TTC549 (cell line): ENCODE measurements around the gene FHOD1.

ENCODE experiments used
- FAIRE-seq: peaks from 2 replicates; lab custom pipeline; 2012; peaks lifted over from hg19 to GRCh38; lab: Jason Lieb, UNC

FHOD1 gene

GRCh38 chr16:67190041-67190440 lies 57.2 kb downstream of the FHOD1 start, which contains the start of gene EXOC3L1:
Gene EXOC3L1, minus strand, starts transcription at chr16:67190136. Its CDS starts 460 bp downstream, at chr16:67189676.
- no peak for FAIRE-seq

DNA sequence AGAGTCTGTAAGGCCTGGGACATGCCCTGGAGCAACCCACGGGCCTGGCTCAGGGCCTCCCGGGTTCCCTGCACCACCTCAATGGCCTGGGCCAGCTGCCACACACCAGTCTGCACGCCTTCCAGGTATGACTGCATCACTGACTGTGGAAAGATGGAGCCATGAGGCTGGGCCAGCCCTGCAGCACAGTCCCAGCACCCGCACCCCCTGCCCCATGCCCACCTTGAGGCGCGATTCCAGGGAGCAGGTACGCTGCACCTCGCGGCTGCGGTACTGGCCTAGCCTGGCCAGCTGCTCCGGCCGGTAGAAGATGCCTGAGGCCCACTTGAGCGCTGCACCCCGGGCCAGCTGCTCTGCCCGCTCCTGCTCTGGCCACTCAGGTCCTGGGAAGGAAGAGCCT lies 58.5 kb downstream of the FHOD1 start:
- FAIRE-seq, result no peak

DNA sequence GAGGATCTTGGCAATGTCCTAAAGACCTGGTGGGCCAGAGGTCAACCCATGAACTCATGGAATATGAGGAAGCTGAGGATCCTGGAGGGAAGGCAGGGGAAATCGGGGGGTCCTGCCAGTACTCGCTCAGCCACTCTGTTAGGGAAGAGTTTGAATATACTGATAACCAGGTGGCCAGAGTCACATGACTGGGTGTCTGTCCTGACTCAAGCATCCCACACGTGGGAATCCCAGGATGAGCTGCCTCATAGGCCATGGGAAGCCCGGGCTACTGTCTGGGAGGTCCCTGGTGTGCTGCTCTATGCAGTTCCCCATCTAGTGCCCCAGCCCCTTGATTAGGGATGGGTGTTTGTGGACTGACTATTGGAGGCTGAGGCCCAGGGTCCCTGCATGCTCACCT lies 59.0 kb downstream of the FHOD1 start:
- no peak for FAIRE-seq

GRCh38 chr16:67187175-67187890 lies 59.9 kb downstream of the FHOD1 start:
- FAIRE-seq, result no peak

GRCh38 chr16:67186550-67186950 lies 60.7 kb downstream of the FHOD1 start:
- FAIRE-seq, result no peak

DNA sequence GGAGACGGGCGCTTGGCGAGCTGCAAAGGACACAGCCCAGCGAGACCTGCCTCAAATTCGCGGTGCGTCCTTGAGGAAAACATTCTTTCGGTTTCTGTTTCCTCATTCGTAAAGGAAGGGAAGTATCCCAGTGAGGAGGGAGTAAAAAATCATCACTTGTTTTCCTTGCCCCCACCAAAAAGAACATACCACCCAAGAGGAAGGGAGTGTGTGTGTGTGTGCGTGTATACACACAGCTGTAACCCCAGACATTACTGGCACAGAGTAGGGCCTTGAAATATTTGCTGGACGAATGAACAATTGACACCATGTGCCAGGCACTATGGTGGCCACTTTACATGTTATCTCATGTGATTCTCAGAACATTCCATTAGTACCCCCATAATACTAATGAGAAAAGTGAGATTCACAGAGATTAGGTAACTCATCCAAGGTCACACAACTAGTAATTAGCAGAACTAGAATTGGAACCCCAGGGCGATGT lies 61.6 kb downstream of the FHOD1 start:
- FAIRE-seq, result no peak

DNA sequence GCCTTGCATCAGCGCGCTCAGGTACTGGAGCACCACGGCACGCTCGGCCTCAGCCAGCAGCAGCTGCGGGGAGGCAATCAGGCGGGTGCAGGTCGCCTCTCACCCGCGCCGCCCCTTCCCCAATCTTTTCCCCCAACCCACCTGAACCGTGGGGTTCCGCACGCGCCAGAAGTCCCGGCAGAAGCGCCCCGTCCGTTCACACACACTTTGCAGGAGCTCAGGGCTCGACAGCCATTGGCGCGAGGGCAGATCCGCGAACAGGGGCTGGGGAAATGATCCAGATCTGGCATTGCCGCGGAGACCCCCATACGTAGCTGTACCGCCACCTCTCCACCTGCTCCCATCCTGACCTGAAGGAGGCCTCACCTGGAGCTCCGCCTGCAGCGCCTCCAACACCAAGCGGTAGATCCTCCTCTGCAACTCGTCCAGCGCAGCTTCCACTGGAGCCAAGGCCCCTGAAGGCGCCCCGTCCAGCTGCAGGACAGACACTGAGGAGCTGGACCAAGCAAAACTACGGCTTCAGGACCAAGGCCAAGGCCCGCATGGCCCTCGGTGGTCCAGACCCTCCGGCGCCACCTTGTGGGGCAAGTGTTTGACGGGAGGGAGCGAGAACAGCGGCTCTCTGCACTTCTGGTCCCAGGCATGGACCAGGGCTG lies 62.2 kb downstream of the FHOD1 start:
- peak; percentile 61 for FAIRE-seq

GRCh38 chr16:67184453-67184994 lies 62.8 kb downstream of the FHOD1 start:
- no peak for FAIRE-seq

DNA sequence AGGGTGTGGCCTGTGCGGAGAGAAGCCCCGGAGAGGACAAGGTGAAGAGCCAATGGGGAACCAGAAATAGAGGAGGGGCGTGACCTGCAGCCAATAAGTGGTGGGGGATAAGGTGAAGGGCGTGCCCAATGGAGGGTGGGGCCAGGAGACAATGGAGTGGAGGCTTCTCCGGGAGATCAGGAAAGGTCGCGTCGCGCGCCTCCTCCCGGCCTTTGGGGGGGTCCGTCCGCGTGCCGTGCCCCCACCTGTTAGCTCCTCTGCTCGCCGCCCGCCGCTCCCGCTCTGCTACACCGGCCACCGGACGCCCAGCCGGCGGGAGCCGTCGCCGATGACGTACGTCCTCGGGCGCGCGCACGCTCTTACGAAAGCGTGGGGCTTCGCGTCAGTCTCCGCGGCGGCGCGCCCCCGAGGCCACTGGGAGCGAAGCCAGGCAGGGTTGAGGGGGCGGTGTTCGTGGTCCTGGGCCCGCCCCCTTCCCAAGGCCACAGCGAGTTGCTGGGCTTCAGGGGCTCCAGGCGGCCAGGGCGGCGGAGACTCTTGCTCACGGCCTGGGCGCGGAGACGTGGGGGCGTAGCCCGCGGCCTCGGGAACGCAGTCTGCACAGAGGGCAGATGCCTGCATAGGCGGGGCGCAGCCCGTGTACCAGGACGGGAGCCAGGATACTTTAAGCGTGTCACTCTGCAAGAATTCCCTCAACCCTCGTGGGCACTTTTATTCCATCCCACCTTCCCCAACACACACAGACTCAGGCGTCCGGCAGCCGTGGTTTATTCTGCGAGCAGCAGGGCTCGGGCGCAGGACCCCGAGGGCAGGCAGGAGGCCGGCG lies 63.4 kb downstream of the FHOD1 start, which contains the start of gene MATCAP1:
Gene MATCAP1 (minus strand): TSS at position 337 of the 826 bp plus-strand sequence. CDS start 3,353 bp downstream, outside the sequence.
- FAIRE-seq, result peak; percentile 83

GRCh38 chr16:67183284-67183626 lies 64.0 kb downstream of the FHOD1 start:
- no peak for FAIRE-seq

GRCh38 chr16:67182288-67182687 lies 65.0 kb downstream of the FHOD1 start:
- FAIRE-seq, result no peak

DNA sequence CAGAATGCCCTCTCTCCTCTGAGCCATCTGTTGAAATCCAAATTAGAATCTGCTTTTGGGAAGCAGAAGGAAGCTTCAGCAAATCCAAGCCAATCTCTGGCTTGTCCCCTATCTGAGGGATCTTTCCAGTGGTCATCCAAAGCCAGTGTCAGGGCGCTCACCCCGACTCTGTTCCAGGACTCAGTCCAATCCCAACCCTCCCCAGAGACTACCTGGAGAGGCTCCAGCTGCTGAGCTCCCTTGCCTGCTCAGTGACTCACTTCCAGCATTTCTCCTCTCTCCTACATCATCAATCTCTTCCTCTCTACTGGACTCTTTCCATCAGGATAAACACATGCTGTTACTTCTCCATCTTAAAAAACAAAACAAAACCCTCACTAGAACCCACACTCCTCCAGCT lies 65.9 kb downstream of the FHOD1 start:
- FAIRE-seq, result no peak

GRCh38 chr16:67180166-67180565 lies 67.1 kb downstream of the FHOD1 start:
- FAIRE-seq, result no peak

GRCh38 chr16:67179421-67180080 lies 67.7 kb downstream of the FHOD1 start:
- no peak for FAIRE-seq
